NB4 (cell line): Measurements from ENCODE around the gene LCN6.
"Not testable (repeated sequence)": the region's sequence is repeated elsewhere in the genome, so short reads cannot be mapped to it uniquely, and the experiment has no call there.

ENCODE experiments used
- DNase-seq: peaks from one replicate; pipeline ENCODE4 v3.0.0; 2010; ENCODE audit warnings: low read depth
- H3K4me3 ChIP-seq: one replicate; pipeline ENCODE4 v1.5.1; 2011; ENCODE audit warnings: mild to moderate bottlenecking, low read depth, low read length, moderate library complexity
- MYC ChIP-seq: IDR thresholded peaks from 2 replicates; pipeline ENCODE4 v1.6.1; 2011; ENCODE audit warnings: low read depth, low read length
- POLR2A ChIP-seq: IDR thresholded peaks from 2 replicates; pipeline ENCODE4 v1.6.1; 2011; ENCODE audit warnings: mild to moderate bottlenecking; ENCODE audit not compliant: insufficient read length; ENCODE audit errors: extremely low read depth
- TF ChIP-seq, protein P1 (sequence below): IDR thresholded peaks from 2 replicates; pipeline ENCODE4 v1.6.1; 2011; ENCODE audit warnings: low read depth, low read length
- TF ChIP-seq, protein P2 (sequence below): IDR thresholded peaks from one replicate; pipeline ENCODE4 v1.5.1; 2012; ENCODE audit warnings: low read depth, low read length

LCN6 gene, protein sequence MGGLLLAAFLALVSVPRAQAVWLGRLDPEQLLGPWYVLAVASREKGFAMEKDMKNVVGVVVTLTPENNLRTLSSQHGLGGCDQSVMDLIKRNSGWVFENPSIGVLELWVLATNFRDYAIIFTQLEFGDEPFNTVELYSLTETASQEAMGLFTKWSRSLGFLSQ

DNA sequence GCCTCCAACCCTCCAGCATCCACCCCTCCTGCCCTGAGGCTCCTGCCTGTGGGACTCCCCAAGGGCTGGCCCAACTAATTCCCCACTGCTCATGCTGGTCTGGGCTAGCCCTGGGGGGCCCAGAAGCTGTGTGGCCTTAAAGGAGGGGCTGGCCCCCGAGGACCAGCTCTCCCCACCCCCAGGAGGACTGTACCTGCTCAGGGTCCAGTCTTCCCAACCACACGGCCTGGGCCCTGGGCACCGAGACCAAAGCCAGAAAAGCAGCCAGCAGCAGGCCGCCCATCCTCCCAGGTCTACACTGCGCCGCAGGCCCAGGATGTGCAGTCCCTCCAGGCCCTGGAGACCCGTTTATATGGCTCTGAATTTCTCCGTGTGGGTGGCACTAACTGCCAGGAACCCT lies at the start of gene LCN6:
Gene LCN6 (minus strand): TSS at position 325 of the 400 bp plus-strand sequence. CDS start 42 bp downstream, at position 283.
- no peak within 1 kb of the TSS for H3K4me3 ChIP-seq
- peak; percentile 48 for DNase-seq
- TF ChIP-seq, protein P1, sequence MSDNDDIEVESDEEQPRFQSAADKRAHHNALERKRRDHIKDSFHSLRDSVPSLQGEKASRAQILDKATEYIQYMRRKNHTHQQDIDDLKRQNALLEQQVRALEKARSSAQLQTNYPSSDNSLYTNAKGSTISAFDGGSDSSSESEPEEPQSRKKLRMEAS = no peak
- TF ChIP-seq, protein P2, sequence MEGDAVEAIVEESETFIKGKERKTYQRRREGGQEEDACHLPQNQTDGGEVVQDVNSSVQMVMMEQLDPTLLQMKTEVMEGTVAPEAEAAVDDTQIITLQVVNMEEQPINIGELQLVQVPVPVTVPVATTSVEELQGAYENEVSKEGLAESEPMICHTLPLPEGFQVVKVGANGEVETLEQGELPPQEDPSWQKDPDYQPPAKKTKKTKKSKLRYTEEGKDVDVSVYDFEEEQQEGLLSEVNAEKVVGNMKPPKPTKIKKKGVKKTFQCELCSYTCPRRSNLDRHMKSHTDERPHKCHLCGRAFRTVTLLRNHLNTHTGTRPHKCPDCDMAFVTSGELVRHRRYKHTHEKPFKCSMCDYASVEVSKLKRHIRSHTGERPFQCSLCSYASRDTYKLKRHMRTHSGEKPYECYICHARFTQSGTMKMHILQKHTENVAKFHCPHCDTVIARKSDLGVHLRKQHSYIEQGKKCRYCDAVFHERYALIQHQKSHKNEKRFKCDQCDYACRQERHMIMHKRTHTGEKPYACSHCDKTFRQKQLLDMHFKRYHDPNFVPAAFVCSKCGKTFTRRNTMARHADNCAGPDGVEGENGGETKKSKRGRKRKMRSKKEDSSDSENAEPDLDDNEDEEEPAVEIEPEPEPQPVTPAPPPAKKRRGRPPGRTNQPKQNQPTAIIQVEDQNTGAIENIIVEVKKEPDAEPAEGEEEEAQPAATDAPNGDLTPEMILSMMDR = no peak
- TF ChIP-seq MYC (no peak), POLR2A (no peak)

DNA sequence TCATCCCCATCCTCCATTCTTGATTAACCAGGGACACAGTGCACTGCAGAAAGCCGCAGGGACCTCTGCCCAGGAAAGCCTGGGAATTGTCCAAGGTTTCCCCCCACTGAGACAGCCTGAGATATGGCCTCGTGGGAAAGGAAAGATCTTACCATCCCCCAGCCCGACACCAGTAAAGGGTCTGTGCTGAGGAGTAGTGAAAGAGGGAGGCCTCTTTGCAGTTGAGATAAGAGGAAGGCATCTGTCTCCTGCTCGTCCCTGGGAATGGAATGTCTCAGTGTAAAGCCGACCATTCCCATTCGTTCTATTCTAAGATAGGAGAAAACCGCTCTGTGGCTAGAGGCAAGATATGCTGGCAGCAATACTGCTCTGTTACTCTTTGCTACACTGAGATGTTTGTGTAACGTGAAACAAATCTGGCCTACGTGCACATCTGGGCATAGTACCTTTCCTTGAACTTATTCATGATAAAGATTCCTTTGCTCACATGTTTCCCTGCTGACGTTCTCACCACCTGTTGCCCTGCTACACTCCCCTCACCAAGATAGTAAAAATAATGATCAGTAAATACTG lies 48.5 kb upstream of the LCN6 start:
- H3K4me3 ChIP-seq, DNase-seq: not testable (repeated sequence)

DNA sequence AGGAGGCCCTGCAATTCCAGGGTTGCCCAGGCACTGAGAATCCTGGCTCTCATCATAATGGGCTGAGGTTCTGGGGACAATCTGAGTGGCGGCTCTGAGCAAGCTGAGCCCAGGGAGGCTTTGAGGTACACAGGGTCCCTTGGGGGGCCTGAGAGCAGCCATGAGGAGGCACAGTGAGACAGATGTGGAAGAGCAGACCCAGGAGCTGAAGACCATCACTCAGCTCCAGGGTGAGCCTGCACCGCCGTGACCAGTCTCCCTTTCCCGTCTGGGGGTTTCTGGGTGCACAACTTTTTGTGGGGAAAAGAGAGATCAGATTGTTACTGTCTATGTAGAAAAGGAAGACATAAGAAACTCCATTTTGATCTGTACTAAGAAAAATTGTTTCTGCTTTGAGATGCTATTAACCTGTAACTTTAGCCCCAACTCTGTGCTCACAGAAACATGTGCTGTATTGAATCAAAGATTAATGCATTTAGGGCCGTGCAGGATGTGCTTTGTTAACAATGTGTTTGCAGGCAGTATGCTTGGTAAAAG lies 48.0 kb upstream of the LCN6 start, which contains the start of gene CCDC183:
Gene CCDC183 (plus strand): TSS at position 101 of the 537 bp plus-strand sequence. CDS start 60 bp downstream, at position 161.
- no peak for DNase-seq
- TF ChIP-seq MYC (no peak), POLR2A (no peak)
- TF ChIP-seq, protein P1 = no peak
- TF ChIP-seq, protein P2 = no peak
- H3K4me3 ChIP-seq = no peak within 1 kb of the TSS

DNA sequence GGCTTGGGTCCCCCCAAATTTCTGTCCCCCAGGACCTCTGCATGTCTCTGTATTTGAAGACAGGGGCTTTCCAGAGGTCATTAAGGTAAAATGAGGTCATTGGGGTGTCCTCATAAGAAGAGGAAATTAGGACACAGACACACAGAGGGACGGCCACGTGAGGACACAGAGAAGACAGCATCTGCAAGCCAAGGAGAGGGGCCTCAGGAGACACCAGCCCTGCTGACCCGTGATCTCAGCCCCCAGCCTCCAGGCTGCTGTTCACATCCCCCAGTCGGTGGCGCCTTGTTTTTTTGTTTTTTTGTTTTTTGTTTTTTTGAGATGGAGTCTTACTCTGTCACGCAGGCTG lies 46.6 kb upstream of the LCN6 start:
- DNase-seq = no peak
- TF ChIP-seq, protein P1 = no peak
- TF ChIP-seq, protein P2 = no peak
- TF ChIP-seq MYC = no peak
- TF ChIP-seq POLR2A = no peak
- H3K4me3 ChIP-seq = no peak overlapping the region

DNA sequence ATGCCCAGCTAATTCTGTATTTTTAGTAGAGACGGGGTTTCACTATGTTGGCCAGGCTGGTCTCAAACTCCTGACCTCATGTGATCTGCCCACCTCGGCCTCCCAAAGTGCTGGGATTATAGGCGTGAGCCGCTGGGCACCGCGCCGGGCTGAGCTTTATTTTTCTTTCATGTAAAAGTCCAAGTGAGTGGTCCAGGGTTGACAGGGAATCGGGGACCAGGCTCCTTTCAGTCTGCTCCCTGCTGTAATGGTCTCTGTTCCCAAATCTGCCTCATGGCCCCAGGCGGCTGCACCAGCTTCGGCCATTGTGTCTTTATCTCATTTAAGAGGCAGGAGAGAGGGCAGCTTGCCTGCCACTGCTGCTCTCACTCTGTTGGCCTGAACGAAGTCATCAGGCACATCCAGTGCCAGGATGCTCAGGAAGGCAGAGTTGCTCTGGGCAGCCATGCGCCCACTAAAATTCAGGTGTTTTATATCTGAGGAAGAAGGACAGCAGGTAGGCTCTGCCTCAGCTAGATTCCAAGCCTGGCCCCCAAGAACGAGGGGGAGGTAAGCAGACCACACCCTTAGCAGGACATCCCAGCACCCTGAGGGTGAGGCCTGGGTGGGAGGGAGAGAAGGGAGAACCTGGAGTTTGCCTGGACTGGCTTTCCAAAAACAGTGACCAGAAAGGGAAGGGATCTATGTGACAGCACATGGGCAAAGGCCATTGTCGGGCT lies 46.1 kb upstream of the LCN6 start:
- no peak overlapping the region for H3K4me3 ChIP-seq
- no peak for TF ChIP-seq MYC
- TF ChIP-seq, protein P2 = no peak
- TF ChIP-seq POLR2A = no peak
- TF ChIP-seq, protein P1 = no peak
- no peak for DNase-seq
